GM18526 (cell line): ENCODE measurements around the gene CENPA.

Source experiments
- POLR2A ChIP-seq: IDR thresholded peaks from 3 replicates; pipeline ENCODE4 v1.6.1; 2011; ENCODE audit not compliant: insufficient read length; ENCODE audit errors: extremely low read depth

The CENPA gene

DNA sequence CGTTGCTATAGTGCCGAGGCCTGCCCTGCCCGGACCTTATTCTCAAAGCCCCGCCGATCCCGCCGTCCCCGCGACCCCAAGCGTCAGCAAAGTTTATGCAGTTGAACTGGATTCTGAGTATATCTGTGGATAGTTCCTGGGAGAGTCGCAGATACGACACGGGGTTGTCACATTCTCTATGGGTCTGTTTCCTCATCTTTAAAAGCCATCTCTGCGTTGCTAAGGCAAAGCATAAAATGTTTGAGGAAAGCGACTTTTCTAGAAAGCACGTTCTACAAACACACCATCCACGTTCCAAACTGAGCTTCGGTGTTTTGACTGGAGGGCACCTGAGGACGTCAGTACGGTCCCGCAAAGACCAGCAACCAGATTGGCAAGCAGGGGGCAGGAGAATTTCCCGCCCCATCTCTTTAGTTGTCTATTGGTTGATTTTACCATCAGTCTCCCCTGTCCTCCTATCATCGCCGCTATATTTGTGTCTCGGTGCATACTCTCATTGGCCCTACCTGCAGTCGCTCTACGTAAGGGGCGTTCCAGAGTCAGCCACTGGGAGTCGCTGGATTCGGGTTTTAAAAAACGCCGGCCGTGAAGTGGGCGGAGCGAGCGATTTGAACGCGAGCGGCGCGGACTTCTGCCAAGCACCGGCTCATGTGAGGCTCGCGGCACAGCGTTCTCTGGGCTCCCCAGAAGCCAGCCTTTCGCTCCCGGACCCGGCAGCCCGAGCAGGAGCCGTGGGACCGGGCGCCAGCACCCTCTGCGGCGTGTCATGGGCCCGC lies at the start of gene CENPA:
Gene CENPA (plus strand): TSS at position 626 of the 776 bp plus-strand sequence. CDS start 141 bp downstream, at position 767.
- peak; percentile 71 for TF ChIP-seq POLR2A

DNA sequence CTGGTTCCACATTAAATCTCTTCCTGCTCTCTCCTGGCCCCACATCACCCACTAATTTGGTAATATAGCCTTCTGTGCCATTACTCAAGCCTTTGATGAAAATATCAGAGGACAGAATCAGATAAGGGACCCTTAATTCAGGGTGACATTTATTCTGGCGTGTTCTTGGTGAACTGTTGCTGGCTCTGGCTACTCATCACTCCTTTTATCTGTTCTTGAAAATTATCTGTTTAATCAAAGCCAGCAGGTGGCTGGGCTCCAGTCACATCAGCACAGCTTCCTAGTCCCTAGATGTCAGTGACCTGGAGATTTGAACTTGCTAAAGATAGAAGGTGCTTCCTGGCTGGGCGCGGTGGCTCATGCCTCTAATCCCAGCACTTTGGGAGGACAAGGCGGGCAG lies 48.6 kb upstream of the CENPA start:
- no peak for TF ChIP-seq POLR2A

DNA sequence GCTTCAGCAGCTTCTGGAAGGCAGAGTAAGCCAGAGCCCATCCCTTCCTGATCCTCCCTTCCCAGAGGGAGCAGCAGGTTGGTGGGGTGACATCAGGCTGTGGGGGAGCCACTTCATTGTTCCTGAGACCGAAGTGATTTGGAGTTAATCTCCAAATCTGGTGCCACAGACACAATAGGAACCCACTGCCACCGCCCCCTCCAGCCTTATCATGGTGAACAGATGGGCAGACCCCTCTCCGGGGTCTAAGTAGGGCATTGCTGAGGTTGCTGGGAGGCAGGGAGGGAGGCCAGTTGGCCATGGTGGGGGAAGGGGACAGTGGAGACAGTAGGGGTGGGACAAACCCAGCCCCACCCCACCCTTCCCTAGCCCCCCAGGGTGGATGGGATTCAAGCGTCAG lies 47.4 kb upstream of the CENPA start:
- no peak for TF ChIP-seq POLR2A

DNA sequence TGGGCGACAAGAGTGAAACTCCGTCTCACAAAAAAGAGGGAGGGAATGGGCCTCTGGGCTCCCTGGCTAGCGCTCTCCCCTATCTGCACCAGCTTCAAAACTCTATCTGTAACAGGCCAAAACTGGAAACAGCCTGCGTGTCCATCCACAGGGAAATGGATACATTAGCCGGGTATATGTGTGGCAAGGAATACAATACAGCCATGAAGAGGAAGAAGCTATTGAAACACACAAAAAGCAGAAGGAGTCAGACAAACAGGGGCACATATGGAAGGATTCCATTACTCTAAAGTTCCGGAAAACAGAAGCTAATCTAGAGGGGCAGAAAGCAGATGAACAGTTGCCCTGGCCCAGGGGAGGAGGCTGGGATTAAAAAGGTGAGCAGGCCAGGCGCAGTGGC lies 46.3 kb upstream of the CENPA start:
- no peak for TF ChIP-seq POLR2A

DNA sequence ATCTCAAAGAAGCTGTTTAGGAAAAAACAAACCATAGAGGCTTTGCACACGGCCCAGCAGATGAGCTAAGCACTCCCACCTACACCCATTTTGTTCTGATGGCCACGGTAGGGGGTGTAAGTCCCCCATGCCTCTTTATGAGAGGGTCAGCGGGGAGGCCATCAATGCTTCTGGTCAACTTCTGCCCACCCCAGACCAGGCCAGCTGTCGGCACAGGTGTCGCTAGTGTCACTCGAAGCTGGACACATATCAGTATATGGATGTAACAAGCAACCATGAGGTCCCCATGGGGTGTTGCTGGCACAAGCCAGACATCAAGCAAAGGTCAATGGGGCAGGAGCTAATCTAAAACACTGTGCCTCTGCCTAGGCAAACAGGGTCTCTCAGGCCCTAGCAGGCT lies 45.5 kb upstream of the CENPA start:
- TF ChIP-seq POLR2A = no peak

DNA sequence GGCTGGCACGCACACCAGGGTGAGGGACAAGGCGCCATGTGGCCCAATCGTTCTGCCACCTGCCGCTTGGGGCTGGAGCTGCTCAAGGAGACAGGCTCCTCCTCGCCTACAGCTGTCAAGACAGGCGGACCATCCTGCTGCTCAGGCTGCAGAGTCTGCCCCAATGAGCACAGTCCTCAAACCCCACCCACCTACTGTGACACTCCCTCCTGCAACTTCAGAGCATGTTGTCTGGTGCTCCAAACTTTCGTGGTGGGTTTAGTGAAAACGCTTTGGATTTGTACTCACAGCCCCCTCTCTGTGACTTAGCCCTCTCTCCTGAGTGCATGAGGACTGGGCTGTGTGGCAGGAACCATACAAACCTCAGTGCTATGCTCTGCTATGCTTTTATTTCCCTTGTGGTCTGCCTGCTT lies 45.0 kb upstream of the CENPA start:
- no peak for TF ChIP-seq POLR2A

DNA sequence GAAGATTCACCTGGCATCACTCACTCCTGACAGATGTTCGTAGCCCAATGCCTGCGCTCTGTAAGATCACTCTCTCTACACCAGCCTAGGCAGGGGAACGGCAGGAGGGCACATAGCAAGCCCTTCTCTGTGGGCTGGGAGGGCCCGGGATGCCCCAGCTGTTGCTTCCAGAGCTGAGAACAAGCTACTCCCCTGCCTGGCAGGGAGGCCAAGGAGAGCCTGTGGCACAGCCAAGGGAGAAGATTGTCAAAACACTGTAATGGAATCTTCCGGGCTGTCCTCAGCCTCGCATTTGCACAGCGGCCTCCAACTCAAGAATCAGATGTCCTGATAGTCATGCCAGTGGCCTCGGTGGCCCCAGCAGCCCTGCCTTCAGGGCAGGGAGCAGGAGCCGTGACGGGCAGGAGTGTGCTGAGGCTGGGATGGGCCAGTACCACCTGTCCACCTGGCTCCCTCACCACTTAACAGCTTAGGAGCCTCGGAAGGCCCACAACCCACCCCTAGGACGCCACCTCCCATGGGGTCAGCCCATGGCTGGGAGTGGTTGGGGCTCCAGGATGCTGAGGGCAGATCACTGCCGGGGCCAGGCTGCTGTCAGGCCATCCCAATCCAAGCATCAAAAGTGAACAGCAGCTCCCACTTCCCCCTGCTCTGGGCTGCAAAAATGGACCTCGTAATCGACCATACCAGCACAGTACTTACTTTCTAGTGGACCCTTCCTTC lies 43.6 kb upstream of the CENPA start:
- TF ChIP-seq POLR2A = no peak

DNA sequence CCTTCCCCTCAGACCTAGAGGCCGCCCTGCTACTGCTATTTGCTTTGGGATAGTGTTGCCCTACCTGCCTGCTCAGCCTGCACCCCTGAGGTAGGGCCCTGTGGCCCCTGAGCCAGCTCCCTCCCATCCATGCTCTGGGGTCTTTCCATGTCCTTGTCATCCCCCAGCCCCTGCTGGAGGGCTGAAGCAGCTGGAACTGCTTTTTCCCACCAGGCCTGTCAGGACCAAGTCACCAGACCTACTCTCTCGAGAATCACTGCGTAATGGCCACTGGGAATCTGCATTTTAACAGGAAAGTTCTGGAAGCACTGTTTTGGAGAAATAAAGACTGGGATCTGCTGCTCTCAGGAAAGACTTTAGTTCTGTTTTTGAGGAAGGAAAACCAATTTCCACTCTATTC lies 42.0 kb upstream of the CENPA start:
- no peak for TF ChIP-seq POLR2A

DNA sequence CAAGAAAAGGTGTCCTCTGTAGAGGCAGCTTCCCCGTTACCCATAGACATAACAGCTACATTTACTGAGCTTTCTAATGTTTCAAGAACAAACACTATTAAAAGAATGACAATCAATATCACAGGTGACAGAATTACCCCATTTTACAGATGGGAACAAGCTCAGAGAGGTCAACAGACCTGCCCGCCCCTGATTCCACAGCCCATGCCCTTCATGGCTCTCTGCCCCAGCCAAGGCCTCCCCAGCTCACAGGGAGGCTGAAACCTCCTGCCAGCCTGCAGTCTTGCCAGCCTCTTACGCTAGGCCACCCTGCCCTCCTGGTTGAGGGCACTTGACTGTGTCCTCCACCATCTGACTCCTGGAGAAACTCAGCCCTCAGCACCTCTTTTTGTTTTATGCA lies 40.9 kb upstream of the CENPA start:
- no peak for TF ChIP-seq POLR2A

DNA sequence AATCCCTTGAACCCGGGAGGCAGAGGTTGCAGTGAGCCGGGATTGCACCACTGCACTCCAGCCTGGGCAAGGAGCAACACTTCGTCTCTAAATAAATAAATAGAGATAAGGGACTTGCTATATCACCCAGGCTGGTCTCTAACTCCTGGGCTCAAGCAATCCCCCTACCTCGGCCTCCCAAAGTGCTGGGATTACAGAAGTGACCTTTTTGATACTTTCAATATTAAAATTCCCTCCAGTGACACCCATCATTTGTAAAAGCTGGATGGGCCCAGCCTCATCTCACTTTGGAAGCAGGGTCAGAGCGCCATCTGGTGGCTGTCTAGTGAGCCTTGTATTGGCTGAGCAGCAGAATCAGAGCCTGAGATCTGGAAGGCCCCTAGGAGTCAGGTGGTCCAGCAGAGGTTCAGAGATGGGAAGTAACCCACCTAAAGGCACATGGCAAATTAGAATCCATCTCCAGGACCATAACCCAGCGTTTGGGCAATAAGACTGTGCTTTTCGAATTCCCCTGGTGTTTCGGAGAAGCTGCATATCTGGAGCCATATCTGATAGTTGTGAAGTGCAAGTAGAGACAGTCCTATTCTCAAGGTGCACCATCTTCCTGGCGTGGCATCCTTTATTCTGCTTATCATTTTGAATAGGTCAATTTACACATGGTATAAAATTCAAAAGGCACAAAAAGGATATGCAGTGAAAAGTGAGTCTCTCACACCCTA lies 40.1 kb upstream of the CENPA start:
- no peak for TF ChIP-seq POLR2A

DNA sequence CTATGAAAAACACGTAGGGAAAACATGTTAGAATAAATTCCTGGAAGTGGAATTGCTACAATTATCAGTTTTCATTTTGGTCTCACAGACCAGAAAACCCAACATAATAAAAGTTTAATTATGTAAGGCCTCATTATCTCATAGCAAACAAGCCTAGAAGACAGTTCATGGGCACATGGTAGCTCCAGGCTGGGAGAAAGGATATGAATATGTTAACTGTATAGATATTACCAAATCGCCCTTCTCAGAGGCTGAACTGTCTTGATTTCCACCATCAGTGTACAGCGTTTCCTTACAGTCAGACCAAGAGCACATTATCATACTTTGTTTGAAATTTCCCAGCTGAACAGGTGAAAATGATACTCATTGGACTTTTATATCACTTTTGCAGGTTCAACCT lies 38.9 kb upstream of the CENPA start:
- no peak for TF ChIP-seq POLR2A

DNA sequence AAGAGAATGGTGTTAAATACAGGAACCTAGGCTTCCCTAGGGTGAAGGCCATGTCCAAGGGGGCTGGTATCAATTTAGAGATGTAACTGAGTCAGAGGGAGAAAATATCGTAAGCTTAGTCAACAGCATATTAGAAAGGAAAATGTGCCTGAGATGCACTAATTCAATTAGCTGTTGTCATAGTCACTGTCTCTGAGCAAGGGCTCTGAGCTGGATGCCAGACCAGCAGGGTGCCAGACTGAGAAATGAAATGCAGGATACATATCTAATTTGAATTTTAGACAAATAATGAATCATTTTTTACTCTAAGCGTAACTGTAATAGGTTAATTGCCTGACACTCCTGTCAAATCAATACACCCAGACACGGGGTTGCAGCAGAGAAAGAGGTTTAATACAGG lies 33.2 kb upstream of the CENPA start:
- TF ChIP-seq POLR2A = no peak

DNA sequence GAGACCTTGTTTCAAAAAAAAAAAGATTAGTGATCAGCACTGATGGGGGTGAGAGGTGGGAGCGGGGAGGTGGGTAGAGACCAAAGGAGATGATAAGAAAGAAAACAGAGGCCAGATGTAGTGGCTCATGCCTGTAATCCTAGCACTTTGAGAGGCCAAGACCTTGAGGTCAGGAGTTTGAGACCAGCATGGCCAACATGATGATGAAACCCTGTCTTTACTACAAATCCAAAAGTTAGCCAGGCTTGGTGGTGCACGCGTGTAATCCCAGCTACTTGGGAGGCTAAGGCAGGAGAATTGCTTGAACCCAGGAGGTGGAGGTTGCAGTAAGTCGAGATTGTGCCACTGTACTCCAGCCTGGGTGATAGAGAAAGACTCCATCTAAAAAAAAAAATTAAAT lies 31.3 kb upstream of the CENPA start:
- no peak for TF ChIP-seq POLR2A

DNA sequence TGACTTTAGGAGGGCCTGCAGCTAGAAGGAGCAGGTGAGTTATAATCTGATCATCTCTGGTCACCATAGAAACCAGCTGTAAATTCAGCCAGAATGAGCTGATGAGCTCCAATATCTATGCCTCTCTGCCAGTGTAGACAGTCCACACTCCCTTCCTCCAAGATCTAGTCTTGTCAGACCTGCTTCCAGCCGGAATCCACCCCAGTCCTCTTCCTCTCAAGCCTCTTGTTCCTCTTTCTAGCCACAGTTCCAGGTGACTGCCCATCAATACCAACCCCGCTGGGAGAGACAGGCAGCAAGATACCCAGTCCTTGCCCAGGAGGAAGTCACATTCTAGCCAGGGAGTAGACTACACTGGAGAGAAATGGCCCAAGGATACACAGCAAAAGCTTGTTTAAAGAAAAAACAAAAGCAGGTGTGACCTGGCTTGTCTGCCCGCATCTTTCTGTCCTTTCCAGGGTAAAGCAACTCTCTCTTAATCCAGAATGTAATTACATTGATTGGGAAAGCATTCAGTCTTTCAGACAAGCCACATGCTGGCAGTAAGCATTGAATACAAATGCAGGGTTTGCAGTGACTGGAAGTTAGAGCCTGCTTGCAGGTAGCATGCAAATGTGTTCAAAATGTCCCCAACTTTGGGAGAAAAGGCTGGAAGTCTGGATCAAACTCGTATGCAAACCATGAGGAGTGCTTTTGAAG lies 30.7 kb upstream of the CENPA start:
- no peak for TF ChIP-seq POLR2A

DNA sequence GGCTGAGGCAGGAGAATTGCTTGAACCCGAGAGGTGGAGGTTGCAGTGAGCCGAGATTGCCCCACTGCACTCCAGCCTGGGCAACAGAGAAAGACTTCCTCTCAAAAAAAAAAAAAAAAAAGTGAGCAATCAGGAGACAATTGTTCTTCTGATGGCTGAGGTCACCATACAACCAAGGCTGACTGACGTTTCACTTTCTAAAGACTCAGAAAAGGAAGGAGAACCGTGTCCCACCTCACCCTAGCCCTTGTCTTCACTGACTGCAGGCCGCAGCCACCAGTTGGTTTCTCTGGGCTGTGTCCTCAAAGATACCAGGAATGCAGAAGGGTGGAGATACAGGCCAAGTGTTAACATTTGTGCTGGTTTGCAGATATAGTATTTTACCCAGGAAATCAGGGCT lies 29.5 kb upstream of the CENPA start:
- TF ChIP-seq POLR2A = no peak
